KG1 (cell line): Measurements from ENCODE around the gene CREB3L4.

Experiments
- DNase-seq: peaks from one replicate; lab custom pipeline; 2025; lab: John Stamatoyannopoulos, UW

CREB3L4 gene

DNA sequence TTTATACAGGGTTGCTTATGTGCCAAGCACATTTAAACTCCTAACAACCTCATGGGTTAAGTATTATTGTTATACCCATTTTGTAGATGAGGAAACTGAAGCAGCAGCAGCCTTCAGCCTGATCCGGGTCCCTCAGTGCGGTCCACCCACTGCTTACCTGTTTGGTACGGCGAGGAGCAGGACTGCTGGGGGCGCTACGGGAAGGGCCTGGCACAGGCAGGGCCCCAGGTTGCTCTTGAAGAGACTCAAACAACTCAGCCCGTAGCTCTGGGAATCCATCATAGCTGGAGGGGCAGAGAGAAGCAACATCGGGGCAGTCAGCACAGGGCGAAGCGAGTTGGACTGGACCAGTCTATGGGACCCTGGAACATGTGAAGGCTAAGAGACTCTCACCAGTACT lies 30.4 kb upstream of the CREB3L4 start:
- no peak for DNase-seq

DNA sequence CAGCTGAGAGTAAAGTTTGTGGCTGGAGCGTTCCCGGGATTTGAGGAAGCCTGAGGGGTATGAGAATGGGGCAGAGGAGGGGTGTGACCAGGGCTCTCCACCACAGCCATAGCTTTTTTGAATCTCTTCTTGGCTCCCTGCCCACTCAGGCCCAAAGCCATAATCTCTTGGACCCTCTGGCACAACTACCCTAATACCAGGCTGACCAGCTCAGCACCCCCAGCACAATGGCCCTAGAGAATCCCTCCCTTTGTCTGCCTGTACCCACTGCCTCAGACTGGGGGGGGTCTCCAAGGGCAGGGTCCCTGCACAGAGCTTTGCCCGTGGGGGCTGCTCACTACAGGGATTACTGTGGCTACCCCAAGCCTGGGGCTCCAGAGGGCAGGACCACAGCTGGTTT lies 28.7 kb upstream of the CREB3L4 start:
- no peak for DNase-seq

DNA sequence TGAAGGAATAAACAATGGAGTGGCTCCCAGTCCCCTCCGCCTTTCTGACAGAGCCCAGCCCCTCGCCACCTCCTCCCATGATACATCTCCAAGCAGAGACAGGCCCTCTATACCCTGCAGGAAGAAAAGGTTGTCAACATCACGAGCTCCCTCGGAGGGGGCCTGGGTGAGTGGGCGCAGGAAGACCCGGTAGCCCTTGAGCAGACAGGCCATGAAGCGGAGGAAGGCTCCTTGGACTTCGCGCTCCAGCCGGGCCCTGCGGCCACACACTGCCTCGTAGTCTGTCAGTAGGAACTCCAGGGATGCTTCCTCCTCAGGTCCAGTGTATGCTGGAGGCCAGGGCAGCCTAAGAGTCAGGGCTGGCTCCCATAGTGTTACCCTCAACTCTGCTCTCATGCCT lies 28.2 kb upstream of the CREB3L4 start:
- no peak for DNase-seq

DNA sequence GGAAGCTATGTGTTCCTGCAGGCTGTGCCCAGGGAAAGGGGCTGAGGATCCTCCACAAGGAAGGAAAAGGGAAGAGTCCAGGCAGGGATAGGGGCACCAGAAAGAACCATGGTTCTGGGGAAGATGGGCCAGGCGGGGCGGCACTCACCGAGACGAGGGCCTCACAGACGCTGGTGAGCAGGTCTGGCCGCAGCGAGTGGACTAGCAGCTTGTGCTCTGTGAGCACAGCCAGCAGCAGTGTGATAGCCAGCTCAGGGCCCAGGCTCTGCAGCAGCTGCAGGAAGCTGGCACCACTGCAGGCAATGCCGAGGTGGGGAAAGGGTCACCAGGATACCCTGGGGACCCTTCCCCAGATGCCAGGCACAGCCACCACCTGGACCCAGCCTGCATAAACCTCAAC lies 26.9 kb upstream of the CREB3L4 start:
- DNase-seq, result no peak

DNA sequence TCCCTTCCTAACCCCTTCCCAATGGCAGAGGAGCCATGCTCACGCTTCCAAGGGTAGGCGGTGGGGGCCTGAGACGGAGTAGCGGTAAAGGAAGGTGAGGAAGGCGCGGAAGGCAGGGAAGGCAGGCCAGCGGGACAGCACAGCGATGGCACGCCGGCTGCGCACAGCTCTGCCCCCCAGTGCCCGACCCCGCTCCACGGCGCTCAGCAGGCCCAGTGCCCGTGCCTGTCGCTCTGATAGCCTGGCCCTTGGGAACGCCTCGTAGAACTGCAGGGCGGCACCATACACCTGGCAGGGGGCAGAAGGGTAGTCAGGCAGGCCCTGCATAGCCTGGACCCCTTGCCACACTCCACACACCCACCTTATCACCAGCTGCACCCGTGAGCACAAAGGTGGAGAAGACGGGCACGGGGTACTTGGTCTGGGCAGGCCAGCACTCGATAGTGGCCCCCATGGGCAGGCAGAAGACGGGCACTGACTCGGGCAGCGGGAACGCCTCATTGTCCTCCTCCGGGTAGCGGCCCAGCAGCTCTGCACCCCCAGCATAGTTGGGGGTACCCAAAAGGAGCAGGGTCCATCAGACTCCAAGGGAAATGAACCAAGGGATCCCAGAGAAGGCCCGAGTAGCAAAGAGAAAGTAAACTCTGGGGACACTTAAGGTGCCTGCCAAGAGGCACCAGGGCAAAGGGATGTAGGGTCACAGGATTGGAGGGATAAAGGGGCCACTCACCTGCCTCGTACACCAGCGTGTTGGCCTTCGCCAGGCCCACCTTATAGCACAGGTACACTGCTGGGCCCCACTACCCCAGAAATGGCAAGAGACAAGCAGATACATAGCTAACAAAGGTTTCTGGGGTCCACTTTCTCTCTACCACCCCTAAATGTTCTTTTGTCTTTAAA lies 25.6 kb upstream of the CREB3L4 start:
- no peak for DNase-seq

DNA sequence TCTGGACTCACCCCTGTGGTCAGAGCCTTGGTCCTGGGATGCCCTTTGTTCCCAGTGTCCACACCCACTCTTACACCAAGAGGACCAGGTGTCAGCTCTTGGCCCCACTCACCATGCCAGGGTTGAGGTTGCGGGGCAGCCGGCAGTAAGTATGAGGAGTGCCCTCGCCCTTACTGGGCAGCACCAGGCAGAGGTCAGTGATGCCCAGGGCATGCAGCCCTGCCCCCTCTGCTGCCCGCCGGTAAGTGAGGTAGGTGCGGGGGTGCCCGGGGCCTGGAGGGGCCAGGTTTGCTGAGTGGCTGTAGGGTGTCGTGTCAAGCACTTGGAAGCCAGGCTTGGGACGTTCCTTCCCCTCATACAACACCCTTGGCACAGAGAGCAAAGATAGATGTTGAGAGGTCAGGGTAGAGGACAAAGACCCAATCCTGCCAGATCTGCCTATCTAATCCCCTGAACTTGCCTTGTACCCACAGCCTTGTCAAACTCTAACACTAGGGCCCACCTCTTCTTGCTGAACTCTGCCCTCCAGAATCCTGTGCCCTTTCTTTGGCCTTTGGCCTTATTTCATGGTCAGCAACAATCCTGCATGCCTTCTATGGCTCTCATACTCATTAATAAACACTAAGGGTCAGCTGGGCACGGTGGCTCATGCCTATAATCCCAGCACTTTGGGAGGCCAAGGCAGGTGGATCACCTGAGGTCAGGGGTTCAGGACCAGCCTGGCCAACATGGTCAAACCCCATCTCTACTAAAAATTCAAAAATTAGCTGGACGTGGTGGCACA lies 24.7 kb upstream of the CREB3L4 start:
- DNase-seq, result no peak

DNA sequence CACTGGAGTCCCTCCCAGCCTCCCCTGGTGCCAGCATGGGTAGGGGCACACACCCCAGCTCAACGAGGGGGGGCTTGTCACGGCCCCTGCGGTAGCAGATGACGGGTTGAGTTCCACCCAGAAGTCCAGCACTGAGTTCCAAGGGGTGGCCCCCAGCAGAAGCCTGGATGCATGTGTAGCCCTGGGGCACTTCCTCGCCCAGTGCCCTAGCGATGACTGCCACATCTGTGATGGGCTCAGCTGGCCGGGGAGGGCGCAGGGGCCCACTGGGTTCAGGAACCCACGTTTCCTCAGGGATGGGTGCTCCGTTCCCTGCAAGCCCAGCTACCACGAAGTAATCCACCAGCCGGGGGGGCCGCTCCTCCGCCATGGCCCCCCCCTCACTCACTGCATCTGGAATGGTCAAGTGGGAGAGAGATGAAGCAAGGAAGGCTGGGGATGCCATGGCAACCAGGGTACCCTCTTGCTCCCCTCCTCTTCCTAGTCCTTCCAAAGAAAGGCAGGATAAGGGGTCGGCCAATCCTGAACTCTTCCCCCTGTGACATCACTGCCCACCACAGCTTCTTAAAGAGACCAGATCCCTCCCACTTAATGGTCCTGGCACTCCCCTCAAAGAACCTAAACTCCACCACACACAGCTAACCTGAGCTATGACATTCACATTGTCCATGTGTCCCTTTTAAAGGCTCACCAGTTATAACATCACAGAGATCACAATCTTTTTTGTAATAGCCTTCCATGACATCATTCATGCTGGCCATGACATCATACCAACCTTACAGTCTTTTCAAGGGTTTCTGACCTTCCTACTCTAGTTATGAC lies 23.5 kb upstream of the CREB3L4 start:
- no peak for DNase-seq

DNA sequence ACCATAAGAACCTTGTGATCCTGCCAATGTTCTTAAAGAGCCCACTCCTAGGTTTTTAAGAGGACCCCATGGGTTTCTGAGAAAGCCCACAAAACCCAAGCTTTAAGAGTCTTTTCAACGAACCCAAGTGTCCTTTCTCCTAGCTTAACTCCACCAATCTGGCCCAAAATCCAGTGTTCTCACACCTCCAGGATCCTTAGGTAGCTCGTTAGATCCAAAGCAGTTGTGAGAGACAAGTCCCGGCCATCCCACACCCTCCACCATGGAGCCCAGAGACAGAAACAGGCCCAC lies 22.9 kb upstream of the CREB3L4 start:
- no peak for DNase-seq

DNA sequence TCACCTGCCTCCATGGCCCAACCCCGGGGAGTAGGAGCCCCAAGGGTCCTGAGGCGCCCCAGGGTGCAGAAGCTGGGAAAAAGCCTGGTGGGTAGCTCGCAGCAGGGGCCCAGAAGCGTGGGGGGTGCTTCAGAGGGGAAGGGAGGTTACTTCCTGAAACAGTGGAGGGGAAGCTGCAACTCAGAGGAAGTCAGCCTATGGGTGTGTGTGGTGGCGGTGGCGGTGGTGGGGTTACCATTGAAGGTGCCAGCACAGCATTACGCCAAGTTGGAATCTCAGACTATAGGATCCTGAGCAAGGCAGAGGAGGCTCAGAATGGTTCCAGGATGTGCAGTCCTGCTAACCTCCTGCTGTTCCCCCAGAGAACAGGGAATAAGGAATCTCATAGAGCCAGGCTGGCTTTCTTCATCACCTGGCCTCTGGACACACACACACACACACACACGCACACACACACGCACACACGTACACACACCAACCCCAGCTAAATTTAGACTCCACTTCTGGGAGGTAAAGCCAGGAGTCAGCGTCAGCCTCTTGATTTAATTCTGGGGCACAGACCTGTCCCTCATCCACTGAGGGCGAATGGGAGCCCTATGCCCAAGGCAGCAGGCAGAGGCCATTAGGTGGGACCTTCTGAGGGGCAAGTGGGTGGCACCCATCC lies 22.4 kb upstream of the CREB3L4 start:
- DNase-seq, result peak; percentile 86

DNA sequence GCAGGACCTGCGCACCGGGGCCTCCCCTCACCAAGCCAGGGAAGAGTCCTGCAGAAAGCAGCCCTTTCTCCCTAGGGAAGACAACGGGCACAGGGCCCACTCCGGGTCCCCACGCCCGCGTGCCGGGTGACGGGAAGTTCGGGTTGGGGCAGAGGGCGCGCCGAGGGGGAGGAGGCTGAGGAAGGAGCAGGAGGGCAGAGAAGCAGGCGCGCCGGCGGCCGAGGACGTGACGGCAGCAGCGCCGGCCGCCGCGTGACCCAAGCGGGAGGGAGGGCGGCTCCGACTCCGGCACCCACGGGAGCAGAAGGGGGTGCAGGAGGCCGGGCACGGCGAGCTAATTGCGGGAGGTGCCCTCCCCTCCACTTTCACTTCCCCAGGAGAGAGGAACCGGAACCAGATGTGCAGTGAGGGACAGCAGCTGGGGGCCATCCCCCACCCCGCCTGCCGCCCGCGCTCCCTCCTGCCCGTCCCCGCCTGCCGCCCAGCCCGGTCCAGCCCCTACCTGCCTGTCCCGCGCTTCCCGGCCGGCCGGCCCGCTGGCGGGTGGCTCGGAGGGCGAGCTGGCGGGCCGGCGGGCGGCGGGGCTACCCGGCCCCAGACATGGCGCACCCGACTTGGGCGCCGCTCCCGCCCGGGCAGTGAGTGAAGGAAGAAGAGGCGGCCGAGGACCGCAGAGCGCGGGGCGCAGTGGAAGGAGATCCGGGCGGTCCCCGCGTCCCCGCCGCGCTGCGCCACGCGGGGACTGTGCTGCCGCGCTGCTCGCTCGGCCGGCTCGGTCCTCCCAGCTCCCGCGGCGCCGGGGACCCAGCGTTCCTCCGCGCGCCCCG lies 21.7 kb upstream of the CREB3L4 start:
- peak; percentile 71 for DNase-seq

DNA sequence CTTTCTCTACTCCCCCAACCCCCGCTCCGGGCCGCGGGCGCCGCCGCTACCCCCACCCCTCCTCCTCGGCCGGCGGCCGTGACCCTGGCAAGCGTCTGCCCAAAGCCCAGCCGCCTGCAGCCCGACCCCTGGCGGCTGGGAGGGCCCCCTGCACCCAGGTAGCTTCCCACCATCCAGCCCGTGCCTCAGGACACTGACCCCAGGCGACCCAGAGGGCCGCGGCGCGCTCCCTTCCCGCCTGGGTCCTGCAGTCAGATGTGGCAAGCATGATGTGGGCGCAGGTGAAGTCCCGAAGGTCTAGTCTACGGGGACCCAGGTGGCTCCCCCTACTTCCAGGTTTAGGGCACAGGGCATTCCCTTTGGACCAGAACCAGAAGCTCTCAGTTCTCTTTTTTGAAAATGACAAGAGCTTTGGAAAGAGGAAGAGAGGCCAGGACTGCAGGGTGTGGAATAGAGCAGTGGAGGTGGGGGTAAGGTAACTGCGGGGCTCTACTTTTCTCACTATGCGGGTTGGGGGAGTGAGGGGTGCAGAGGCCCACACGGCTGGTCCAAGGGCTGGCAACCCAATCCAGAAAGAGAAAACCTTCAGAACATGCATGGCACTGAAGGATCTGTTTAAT lies 21.0 kb upstream of the CREB3L4 start, which contains the start of gene DENND4B:
TSS of gene DENND4B (minus strand) at position 97 of the 620 bp plus-strand sequence. CDS start 2,344 bp downstream, outside the sequence.
- no peak for DNase-seq

DNA sequence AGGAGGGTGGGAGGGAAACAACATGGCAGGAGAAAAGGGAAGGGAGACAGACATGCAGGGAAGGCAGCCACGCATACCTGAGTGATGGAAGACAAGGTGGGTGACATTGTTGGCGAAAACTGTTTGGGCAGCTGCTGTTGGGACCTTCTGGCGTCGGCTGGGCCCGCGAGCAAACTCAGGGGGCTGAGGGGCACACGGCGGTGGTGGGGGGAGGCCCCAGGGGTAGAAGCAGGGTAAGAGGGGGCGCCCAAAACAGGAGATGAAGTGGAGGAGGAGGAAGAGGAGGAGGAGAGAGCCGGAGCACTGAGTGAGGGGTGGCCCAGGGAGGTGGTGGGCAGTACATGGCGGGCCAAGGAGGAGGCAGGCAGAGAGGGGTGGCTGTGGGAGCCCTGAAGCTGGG lies 16.5 kb upstream of the CREB3L4 start:
- no peak for DNase-seq

DNA sequence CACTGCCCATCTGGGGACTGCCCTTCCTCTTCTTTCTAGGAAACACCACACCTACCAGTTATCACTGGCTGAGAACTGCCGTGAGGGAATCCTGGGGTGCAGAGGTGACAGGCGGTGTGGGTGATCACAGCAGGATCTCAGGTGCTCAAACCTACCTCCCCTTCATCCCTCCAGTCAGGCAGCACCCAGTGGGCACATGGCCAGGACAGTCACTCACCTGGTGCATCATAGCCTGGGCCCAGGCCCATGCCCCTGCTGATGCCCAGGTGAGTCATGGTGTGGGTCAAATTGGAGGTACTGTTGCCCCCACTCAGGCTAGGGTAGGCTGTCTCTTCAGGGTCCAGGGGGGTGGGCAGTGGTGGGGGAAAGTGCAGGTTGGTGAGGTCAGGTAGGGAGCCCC lies 15.9 kb upstream of the CREB3L4 start:
- DNase-seq, result no peak

DNA sequence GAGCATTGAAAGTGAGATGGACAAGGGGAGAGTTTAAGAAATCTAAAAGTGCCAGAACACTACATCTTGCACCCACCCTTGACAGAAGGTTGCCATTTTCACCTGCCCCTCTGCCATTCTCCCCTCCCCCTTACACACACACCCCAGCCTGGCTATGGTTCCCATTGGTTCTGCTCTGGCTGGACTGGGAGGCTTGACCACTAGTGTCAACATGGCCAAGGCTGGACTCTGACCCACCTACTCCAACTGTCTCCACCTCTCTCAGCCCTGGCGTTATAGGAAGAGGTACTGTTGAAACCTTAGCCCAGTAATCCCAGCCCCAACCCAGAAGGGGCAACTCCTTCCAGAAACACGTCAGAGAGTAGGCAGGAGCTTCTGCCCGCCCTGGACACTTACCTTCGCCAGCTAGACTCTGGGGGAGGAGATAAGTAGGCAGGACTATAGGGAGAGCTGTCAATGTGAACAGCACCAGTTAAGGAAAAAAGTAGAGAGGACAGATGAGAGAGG lies 13.8 kb upstream of the CREB3L4 start:
- DNase-seq, result no peak

DNA sequence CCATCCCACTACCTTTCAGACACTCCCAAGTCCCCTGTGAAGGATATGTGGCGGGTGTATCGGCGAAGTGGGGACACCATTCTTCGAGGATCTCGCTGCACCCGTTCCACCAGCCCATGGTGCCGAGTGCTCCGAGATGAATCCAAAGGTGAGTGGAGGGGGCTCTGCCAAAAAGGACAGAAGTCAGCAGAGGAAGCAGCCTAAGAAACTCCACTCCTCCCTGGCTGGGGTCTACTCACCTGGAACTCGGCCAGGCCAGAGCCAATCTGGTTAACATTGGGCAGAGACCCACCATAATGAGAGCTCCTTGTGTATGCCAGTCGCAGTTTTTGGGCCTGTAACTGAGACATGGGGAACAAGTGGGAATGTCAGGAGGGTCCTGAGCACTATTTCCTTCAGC lies 12.9 kb upstream of the CREB3L4 start:
- no peak for DNase-seq

DNA sequence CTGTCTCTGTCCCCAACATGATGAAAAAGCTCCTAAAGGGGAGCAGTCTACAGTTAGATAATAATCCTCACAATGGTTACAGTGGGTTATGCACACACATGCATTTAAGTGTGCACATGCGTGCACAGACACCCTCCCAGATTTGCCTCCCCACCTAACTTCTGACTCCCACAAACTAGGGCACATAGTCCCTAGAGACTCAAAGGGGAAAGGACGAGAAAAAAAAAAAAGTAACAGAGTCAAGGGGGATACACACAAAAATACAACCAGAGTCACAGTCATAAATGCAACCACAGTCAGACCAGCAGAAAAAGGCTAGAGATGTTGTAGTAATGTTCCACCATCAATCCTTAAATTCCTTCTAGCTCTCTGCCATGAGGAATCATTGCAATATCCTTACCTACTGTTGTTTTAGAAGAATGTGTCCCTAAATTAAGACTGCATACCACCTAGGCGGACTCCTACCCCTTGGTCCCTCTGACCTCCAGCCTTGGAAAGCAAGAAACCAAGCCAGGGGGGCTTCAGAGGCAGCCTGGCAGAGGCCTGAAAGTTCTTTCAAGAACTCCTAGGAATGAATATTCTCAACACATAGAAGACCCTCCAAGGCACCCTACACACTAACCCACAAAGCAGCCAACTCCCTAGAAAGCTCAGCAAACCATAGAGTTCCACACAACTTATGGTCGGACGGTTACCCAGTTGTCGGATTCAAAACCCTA lies 10.5 kb upstream of the CREB3L4 start:
- DNase-seq, result no peak

DNA sequence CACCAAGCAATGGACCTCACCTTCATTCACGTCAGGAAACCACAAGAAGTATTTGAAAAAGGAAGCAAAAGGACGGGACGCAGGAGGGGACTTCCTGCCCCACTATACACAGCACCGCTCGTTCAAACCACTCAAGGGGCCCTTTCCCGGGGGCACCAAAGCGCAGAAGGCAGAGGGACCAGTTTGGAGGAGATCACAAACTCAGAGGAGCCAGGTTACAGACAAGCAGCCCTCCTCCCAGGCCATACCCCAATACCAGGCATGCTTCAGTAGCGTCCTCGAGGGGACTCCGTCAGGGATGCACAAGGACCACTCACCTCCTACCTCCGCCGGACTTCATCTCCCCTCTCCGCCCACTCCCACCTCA lies 10.0 kb upstream of the CREB3L4 start:
- DNase-seq, result no peak

DNA sequence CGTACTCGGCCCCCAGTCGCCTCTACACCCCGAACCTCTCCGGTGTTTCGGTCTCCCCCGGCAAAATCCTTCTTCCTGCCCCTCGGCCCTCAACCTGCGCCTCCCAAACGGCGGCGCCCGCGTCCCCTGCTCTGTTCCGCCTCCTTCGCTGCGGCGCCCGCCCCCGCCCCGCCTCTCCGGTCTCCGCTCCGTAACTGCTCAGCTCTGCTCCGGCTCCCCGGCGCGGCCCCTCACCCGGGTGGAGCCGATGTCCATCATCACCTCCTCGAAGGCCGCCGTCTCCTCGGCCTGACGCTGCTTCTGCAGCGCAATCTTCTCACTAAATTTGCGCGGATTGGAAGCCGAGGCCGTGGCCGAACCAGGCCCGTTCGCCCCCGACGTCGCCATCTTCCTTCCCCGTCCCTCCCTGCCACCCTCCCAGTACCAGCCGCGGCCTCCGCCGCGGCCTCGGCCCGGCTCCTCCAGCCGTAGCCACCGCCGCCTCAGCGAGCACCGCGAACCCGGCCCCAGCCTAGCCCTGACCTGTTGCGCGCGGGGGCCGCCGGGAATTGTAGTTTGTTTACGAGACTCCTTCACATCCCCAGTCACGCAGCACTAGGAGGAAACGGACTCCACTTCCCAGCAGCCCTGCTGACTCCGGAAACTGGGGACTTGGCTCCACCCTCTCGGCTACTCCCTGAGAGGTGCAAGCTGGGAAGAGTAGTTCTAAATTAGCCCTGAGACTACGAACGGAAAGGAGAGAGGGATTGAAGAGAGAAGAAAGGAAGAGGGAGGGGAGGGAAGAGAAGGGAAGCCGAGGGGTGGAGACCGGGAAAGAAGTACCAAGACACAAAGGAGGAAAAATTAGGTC lies 9.4 kb upstream of the CREB3L4 start, which contains the start of gene CRTC2:
TSS of gene CRTC2 (minus strand) at position 502 of the 850 bp plus-strand sequence. CDS start at position 387, 115 bp downstream.
- peak; percentile 93 for DNase-seq

DNA sequence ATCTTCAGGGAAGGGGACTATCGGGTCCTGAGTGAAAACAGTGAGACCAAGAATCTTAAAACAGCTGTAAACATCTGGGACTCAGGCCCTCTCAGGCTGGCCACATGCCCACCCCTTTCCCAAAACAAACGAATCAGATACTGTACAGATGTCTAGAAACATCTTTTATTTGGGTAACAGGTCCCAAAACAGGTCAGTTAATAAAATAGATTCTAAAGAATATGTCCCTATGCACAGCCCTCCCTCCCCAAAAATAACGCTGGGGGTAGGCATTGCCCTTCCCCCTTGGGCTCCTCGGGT lies 8.8 kb upstream of the CREB3L4 start:
- no peak for DNase-seq
